SK-N-SH (cell line): ENCODE results near the gene CHRM3. TPM values are rescaled to one million over a fixed set of nuclear protein-coding genes. Genes with fewer than 3 reads are reported as not detected.
A peak's percentile ranks its signal among the peaks of the same experiment; 100 is the strongest.

Source experiments
- CTCF ChIA-PET: fragments of 300-600, 350-600 bp; formaldehyde crosslinking; extraction: SDS; loops from one replicate; lab custom pipeline; 2021; lab: Yijun Ruan, JAX
- POLR2A ChIA-PET: fragments of 350-600 bp; sonication (Branson Sonifier 250); formaldehyde crosslinking; extraction: SDS; loops from one replicate; lab custom pipeline; 2020; ENCODE audit warnings: antibody characterized with exemption, inconsistent platforms; lab: Yijun Ruan, JAX
- DNase-seq: peaks from one replicate; pipeline ENCODE4 v3.0.0; 2012
- H2AFZ ChIP-seq: fragments of 200-600 bp; sonication (generic); 2 replicates; pipeline ENCODE4 v1.8.1; 2016; ENCODE audit warnings: antibody characterized with exemption, mild to moderate bottlenecking, low read depth
- H3F3A ChIP-seq: fragments of 200-600 bp; sonication (generic); replicated peaks from 2 replicates; pipeline ENCODE3; 2016; ENCODE audit warnings: antibody characterized with exemption, mild to moderate bottlenecking; ENCODE audit not compliant: insufficient read depth
- H3K27ac ChIP-seq, 2 experiments: fragments of 200-500 bp in 1 of 2; fragments of 200-600 bp in 1 of 2; sonication (Bioruptor generic) in 1 of 2; sonication (generic), shearing (Covaris generic) in 1 of 2; 2 replicates each; pipeline versions ENCODE4 v1.5.1 to v1.6.1; 2014 to 2016; ENCODE audit warnings: low read depth in 2 of 2, inconsistent platforms in 1 of 2, low read length in 1 of 2, mild to moderate bottlenecking in 1 of 2, mixed read lengths in 1 of 2
- H3K27me3 ChIP-seq: fragments of 200-600 bp; sonication (generic), shearing (Covaris generic); 2 replicates; pipeline ENCODE4 v1.6.1; 2016; ENCODE audit warnings: mixed run types; ENCODE audit not compliant: insufficient read depth
- H3K36me3 ChIP-seq, 2 experiments: fragments of 200-500 bp in 1 of 2; fragments of 200-600 bp in 1 of 2; sonication (Bioruptor generic) in 1 of 2; sonication (generic) in 1 of 2; replicated peaks in 1 of 2; 2 replicates each; pipeline versions ENCODE3 to v1.5.1; 2014 to 2016; ENCODE audit warnings: low read length in 1 of 2, mild to moderate bottlenecking in 1 of 2; ENCODE audit not compliant: insufficient read depth in 2 of 2, control insufficient read depth in 1 of 2
- H3K4me1 ChIP-seq, 2 experiments: fragments of 200-500 bp in 1 of 2; fragments of 200-600 bp in 1 of 2; sonication (Bioruptor generic) in 1 of 2; sonication (generic), shearing (Covaris generic) in 1 of 2; 2 replicates each; pipeline versions ENCODE4 v1.5.1 to v1.6.1; 2014 to 2016; ENCODE audit warnings: low read depth in 1 of 2, low read length in 1 of 2, mixed run types in 1 of 2; ENCODE audit not compliant: insufficient read depth in 2 of 2, control insufficient read depth in 1 of 2
- H3K4me2 ChIP-seq: fragments of 200-600 bp; sonication (generic), shearing (Covaris generic); 2 replicates; pipeline ENCODE4 v1.6.1; 2017; ENCODE audit warnings: mixed run types
- H3K4me3 ChIP-seq, 2 experiments: fragments of 200-500 bp in 1 of 2; fragments of 200-600 bp in 1 of 2; sonication (Bioruptor generic) in 1 of 2; sonication (generic), shearing (Covaris generic) in 1 of 2; 2 replicates each; pipeline versions ENCODE4 v1.5.1 to v1.8.1; 2014 to 2016; ENCODE audit warnings: low read depth in 2 of 2, inconsistent platforms in 1 of 2, low read length in 1 of 2, mild to moderate bottlenecking in 1 of 2, mixed read lengths in 1 of 2, moderate library complexity in 1 of 2
- H3K79me2 ChIP-seq: fragments of 200-600 bp; sonication (generic); 2 replicates; pipeline ENCODE4 v1.8.1; 2017; ENCODE audit warnings: mild to moderate bottlenecking; ENCODE audit not compliant: insufficient read depth
- H3K9ac ChIP-seq: fragments of 200-600 bp; sonication (generic); 2 replicates; pipeline ENCODE4 v1.6.1; 2017; ENCODE audit warnings: mixed run types
- H3K9me2 ChIP-seq: fragments of 200-600 bp; sonication (generic); 2 replicates; pipeline ENCODE4 v1.6.1; 2017; ENCODE audit warnings: mixed run types
- H3K9me3 ChIP-seq: fragments of 200-600 bp; sonication (generic); 2 replicates; pipeline ENCODE4 v1.6.1; 2017; ENCODE audit warnings: mixed run types, mild to moderate bottlenecking, moderate library complexity
- H4K20me1 ChIP-seq: fragments of 200-600 bp; sonication (generic); 2 replicates; pipeline ENCODE4 v1.6.1; 2017; ENCODE audit warnings: mild to moderate bottlenecking, mixed run types; ENCODE audit not compliant: insufficient read depth
- ELF1 ChIP-seq: IDR thresholded peaks from 2 replicates; pipeline ENCODE4 v1.4.0; 2012
- EZH2phosphoT487 ChIP-seq: fragments of 200-600 bp; sonication (generic); IDR thresholded peaks from 2 replicates; pipeline ENCODE4 v1.6.1; 2017; ENCODE audit warnings: low read depth, mixed run types, mild to moderate bottlenecking, antibody characterized with exemption, moderate library complexity, borderline replicate concordance
- FOXJ3 ChIP-seq: sonication (generic); formaldehyde crosslinking; IDR thresholded peaks from 2 replicates; pipeline ENCODE4 v1.5.1; 2020; ENCODE audit warnings: mild to moderate bottlenecking, missing genetic modification reagents
- GABPA ChIP-seq: IDR thresholded peaks from 2 replicates; pipeline ENCODE4 v1.4.0; 2012; ENCODE audit warnings: low read depth, mild to moderate bottlenecking
- MAX ChIP-seq: IDR thresholded peaks from 2 replicates; pipeline ENCODE4 v1.4.0; 2012; ENCODE audit warnings: low read depth
- MEF2A ChIP-seq: IDR thresholded peaks from 2 replicates; pipeline ENCODE4 v1.4.0; 2012; ENCODE audit warnings: low read depth, borderline replicate concordance
- MXI1 ChIP-seq: IDR thresholded peaks from 2 replicates; pipeline ENCODE4 v1.6.1; 2012; ENCODE audit warnings: mild to moderate bottlenecking, low read depth, low read length, improper control_type of control experiment
- NFIC ChIP-seq: IDR thresholded peaks from 2 replicates; pipeline ENCODE4 v1.4.0; 2012; ENCODE audit warnings: borderline replicate concordance
- PBX3 ChIP-seq: IDR thresholded peaks from 2 replicates; pipeline ENCODE4; 2012
- REST ChIP-seq: IDR thresholded peaks from 2 replicates; pipeline ENCODE4 v1.6.1; 2012; ENCODE audit warnings: mild to moderate bottlenecking, low read depth, low read length, moderate library complexity
- SIN3A ChIP-seq: IDR thresholded peaks from 2 replicates; pipeline ENCODE4 v1.6.1; 2012; ENCODE audit warnings: low read depth, mild to moderate bottlenecking, low read length, moderate library complexity, borderline replicate concordance
- SMC3 ChIP-seq: IDR thresholded peaks from 2 replicates; pipeline ENCODE4 v1.6.1; 2012; ENCODE audit warnings: low read depth, low read length, improper control_type of control experiment
- WGBS: methylation state at CpG from one replicate; pipeline ENCODE4 v1.1.6; 2017; ENCODE audit warnings: low lambda C conversion rate; 5-methylcytosine and 5-hydroxymethylcytosine counted together
- polyA plus RNA-seq, 3 experiments: library from polyadenylated mRNA; depleted of rRNA; stranded (reverse); fragments of >200 nt; gene quantifications; 2 replicates each; pipeline ENCODE4 v1.2.3, GENCODE V29; 2012

CHRM3 gene
- polyA plus RNA-seq, 1 of the 3 experiments (the other 2 are of a cell fraction): 0.07 TPM

GRCh38 chr1:239434181-239434580 lies 47.8 kb downstream of the CHRM3 start:
- Histone ChIP-seq H3K9ac (no peak overlapping the region), H3K27ac (peak overlapping the region in 1 of 2 experiments; percentile 55; a peak in 2 of 4 replicates), H3K9me2 (no peaks in the 10 kb centered on the region), H3K79me2 (no peaks in the 10 kb centered on the region), H3K4me2 (no peak overlapping the region), H4K20me1 (no peaks in the 10 kb centered on the region), H3K36me3 (peaks cover 0 to under 1% of the 10 kb centered on the region in 2 experiments), H3K9me3 (no peaks in the 10 kb centered on the region), H3K27me3 (no peaks in the 10 kb centered on the region), H3F3A (no peaks in the 10 kb centered on the region), H3K4me1 (peaks cover 0 to 38% of the 10 kb centered on the region in 2 experiments; a peak in 2 of 4 replicates), H3K4me3 (no peak overlapping the region), H2AFZ (no peak overlapping the region)
- ChIA-PET POLR2A (no interaction called here), CTCF (no interaction called here)
- WGBS: 56% methylated on average over 5 of the region's 5 CpGs
- DNase-seq: no peak
- TF ChIP-seq SIN3A: no peak
- no peak for TF ChIP-seq FOXJ3 (CRISPR knock-in tag)
- no peak for TF ChIP-seq REST
- no peak for TF ChIP-seq MAX
- TF ChIP-seq MEF2A: no peak
- TF ChIP-seq SMC3: no peak
- no peak for TF ChIP-seq NFIC
- no peak for TF ChIP-seq GABPA
- TF ChIP-seq EZH2phosphoT487: no peak
- no peak for TF ChIP-seq ELF1
- no peak for TF ChIP-seq MXI1
- TF ChIP-seq PBX3: no peak
